Erythroblast (primary cell): ENCODE measurements around the gene HFE.

Experiments used
- GATA1 ChIP-seq: IDR thresholded peaks from 2 replicates; pipeline ENCODE4 v1.6.1; 2011; ENCODE audit warnings: low read depth, mild to moderate bottlenecking, control low read depth, low read length, moderate library complexity
- POLR2A ChIP-seq: IDR thresholded peaks from 2 replicates; pipeline ENCODE4 v1.6.1; 2011; ENCODE audit warnings: mild to moderate bottlenecking, low read length

DNA sequence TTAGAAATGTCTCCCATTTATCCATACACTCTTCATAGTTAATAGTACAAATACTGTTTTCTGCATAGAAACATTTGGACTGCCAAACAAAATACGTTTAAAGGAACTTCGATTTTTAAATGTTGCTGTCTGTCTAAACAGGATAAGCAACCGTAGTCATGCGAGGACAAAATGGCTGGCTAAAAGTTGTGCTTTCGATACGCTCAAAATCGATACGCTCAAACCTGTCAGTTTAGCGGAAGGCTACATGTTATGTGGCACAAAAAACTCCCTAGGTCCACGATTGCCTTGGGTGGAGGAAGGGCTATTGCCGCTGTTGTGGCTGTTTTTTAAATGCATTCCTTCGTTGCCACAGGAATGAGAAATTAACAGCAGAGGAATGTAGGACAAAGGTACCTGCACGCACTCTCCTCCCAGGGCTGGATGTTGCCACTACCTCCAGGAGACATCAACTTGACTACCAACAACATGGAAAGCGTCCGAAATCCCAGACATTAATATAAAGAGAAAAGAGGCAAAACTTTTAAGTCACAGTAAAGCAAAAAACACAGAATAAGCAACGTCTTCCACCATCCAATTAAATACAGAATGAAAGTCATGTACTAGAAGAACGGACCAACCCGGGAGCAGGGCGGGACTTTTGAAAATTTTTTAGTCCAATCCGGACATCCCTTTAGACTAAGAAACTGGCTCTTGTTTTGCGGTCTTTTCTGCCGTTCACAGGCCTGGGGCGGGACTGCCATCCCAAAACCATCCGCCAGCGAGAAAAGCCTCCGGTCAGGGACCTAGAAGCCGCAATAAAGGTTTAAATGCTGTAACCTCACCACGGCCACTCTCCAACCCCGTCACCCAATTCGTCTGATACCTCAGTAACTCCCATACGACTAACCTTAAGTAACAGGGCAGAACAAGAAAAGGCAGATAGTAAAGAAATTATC lies 32.2 kb upstream of the HFE start:
- TF ChIP-seq POLR2A (peak; percentile 93), GATA1 (no peak)
